Peyer's patch (tissue), 4 donors: ENCODE measurements around the gene RIMBP2. TPM values are rescaled to one million over a fixed set of nuclear protein-coding genes. Genes with fewer than 3 reads are reported as not detected.

Source experiments
- DNase-seq, 3 donors: peaks; one replicate each; pipeline ENCODE4 v3.0.0-alpha.2; 2017 to 2019
- H3K27ac ChIP-seq, 4 donors: fragments of 200-600 bp; sonication (generic); one replicate each; pipeline ENCODE4 v1.5.1; 2016 to 2019
- H3K27me3 ChIP-seq, 2 donors: fragments of 200-600 bp; sonication (generic); one replicate each; pipeline ENCODE4 v1.5.1; 2019
- H3K36me3 ChIP-seq, 3 donors: fragments of 200-600 bp; sonication (generic); one replicate each; pipeline ENCODE4 v1.5.1; 2016 to 2019
- H3K4me1 ChIP-seq, 4 donors: fragments of 200-600 bp; sonication (generic); one replicate each; pipeline ENCODE4 v1.5.1; 2016 to 2019
- H3K4me3 ChIP-seq, 4 donors: fragments of 200-600 bp; sonication (generic); 1 replicate in 3 of 4; 2 replicates in 1 of 4; pipeline ENCODE4 v1.5.1; 2016 to 2019; ENCODE audit warnings: mild to moderate bottlenecking in 1 of 4
- H3K9me3 ChIP-seq, 4 donors: fragments of 200-600 bp; sonication (generic); one replicate each; pipeline ENCODE4 v1.5.1; 2016 to 2019; ENCODE audit warnings: mild to moderate bottlenecking in 1 of 4
- CTCF ChIP-seq, 6 experiments: fragments of 450-650 bp in 4 of 6; fragments of 200-600 bp in 2 of 6; sonication (generic) in 1 of 6; IDR thresholded peaks; one replicate each; pipeline ENCODE4 v1.5.1; 2017 to 2019; ENCODE audit warnings: antibody characterized with exemption in 6 of 6, mild to moderate bottlenecking in 3 of 6, moderate library complexity in 1 of 6
- POLR2A ChIP-seq, 2 donors: fragments of 450-650 bp; IDR thresholded peaks; one replicate each; pipeline ENCODE4 v1.5.1; 2017; ENCODE audit warnings: antibody characterized with exemption in 2 of 2, mild to moderate bottlenecking in 2 of 2, moderate library complexity in 2 of 2
- total RNA-seq, 4 donors: library from RNA; depleted of rRNA; stranded (reverse); fragments of >200 nt; gene quantifications; one replicate each; pipeline ENCODE4 v1.1.0, GENCODE V29; 2016

RIMBP2 gene
- total RNA-seq, 4 donors from 2014 or later: 8.8 to 19.8 (median 16.0) TPM

- Histone ChIP-seq H3K4me3 (no peak overlapping the region), H3K4me1 (no peaks in the 10 kb centered on the region), H3K27ac (no peak overlapping the region), H3K9me3 (no peaks in the 10 kb centered on the region), H3K36me3 (no peaks in the 10 kb centered on the region), H3K27me3 (no peaks in the 10 kb centered on the region)
- TF ChIP-seq CTCF (IDR thresholded peaks at IDR 0.05) (no peak), POLR2A (IDR thresholded peaks at IDR 0.05) (no peak)
- peak in 1 of 3 donors; percentile 10 for DNase-seq
These were observed 278.4 kb downstream of the RIMBP2 start for GRCh38 chr12:130437555-130438242.

- no peaks in the 10 kb centered on the region for H3K27me3 ChIP-seq
- TF ChIP-seq POLR2A (IDR thresholded peaks at IDR 0.05): no peak
- TF ChIP-seq CTCF (IDR thresholded peaks at IDR 0.05): no peak
- no peak overlapping the region for H3K4me3 ChIP-seq
- H3K4me1 ChIP-seq: no peaks in the 10 kb centered on the region
- H3K27ac ChIP-seq: no peak overlapping the region
- no peaks in the 10 kb centered on the region for H3K36me3 ChIP-seq
- H3K9me3 ChIP-seq: no peaks in the 10 kb centered on the region
- DNase-seq: peak in 2 of 3 donors; percentile 24 to 33
These were observed 279.2 kb downstream of the RIMBP2 start for GRCh38 chr12:130436741-130437501.

GRCh38 chr12:130435826-130436225, 280.3 kb downstream of the RIMBP2 start:
- Histone ChIP-seq H3K4me1 (no peaks in the 10 kb centered on the region), H3K9me3 (no peaks in the 10 kb centered on the region), H3K36me3 (no peaks in the 10 kb centered on the region), H3K27ac (no peak overlapping the region), H3K27me3 (no peaks in the 10 kb centered on the region), H3K4me3 (no peak overlapping the region)
- DNase-seq: peak in 2 of 3 donors; percentile 33 to 38
- TF ChIP-seq CTCF (IDR thresholded peaks at IDR 0.05) (no peak), POLR2A (IDR thresholded peaks at IDR 0.05) (no peak)

- no peaks in the 10 kb centered on the region for H3K9me3 ChIP-seq
- no peaks in the 10 kb centered on the region for H3K36me3 ChIP-seq
- H3K4me1 ChIP-seq: no peaks in the 10 kb centered on the region
- no peak overlapping the region for H3K27ac ChIP-seq
- TF ChIP-seq POLR2A (IDR thresholded peaks at IDR 0.05) (no peak), CTCF (IDR thresholded peaks at IDR 0.05) (no peak)
- peak in 1 of 3 donors; percentile 4 for DNase-seq
- H3K4me3 ChIP-seq: no peak overlapping the region
- H3K27me3 ChIP-seq: no peaks in the 10 kb centered on the region
These were observed 280.8 kb downstream of the RIMBP2 start for GRCh38 chr12:130435331-130435730.

- Histone ChIP-seq H3K9me3 (no peaks in the 10 kb centered on the region), H3K27ac (no peak overlapping the region), H3K36me3 (no peaks in the 10 kb centered on the region), H3K4me1 (no peaks in the 10 kb centered on the region), H3K4me3 (no peak overlapping the region), H3K27me3 (no peaks in the 10 kb centered on the region)
- TF ChIP-seq CTCF (IDR thresholded peaks at IDR 0.05) (no peak), POLR2A (IDR thresholded peaks at IDR 0.05) (no peak)
- peak in 1 of 3 donors; percentile 27 for DNase-seq
These were observed 281.5 kb downstream of the RIMBP2 start for GRCh38 chr12:130434560-130434959.
